ENCODE results near the gene SPATS2L. TPM values are rescaled to one million over a fixed set of nuclear protein-coding genes. Genes with fewer than 3 reads are reported as not detected.
A peak's percentile ranks its signal among the peaks of the same experiment; 100 is the strongest.

Gene SPATS2L
- total RNA-seq, 1 experiment from 2014 or later = 47.3 TPM

- H2BK20ac ChIP-seq (ENCODE audit: low read depth, low read length, poor library complexity, severe bottlenecking) = no peak overlapping the region
- no peak overlapping the region for H2BK120ac ChIP-seq (ENCODE audit: low read depth, low read length, poor library complexity, severe bottlenecking)
- no CpG with 5 or more reads among the region's 1 CpG for WGBS (ENCODE audit: extremely low coverage, insufficient read length, low lambda C conversion rate)
- no peak overlapping the region for H3T11ph ChIP-seq (ENCODE audit: low read length)
- no peak for DNase-seq
- no peak overlapping the region for H4K91ac ChIP-seq (ENCODE audit: insufficient read length, low read depth, low read length)
- no peak overlapping the region for H2BK12ac ChIP-seq (ENCODE audit: insufficient read length, low read depth, low read length)
- H3K4me1 ChIP-seq (ENCODE audit: insufficient read depth, low read length) = peaks cover 41% of the 10 kb centered on the region; the same call in 1 of the 2 replicates
- no peak overlapping the region for H3K56ac ChIP-seq (ENCODE audit: insufficient read length, low read depth, low read length)
- H3K79me2 ChIP-seq (ENCODE audit: insufficient read depth, low read length) = peaks cover 67% of the 10 kb centered on the region
- no peak overlapping the region for H4K8ac ChIP-seq (replicated peaks; ENCODE audit: insufficient read length, low read depth, low read length)
- H2BK15ac ChIP-seq (ENCODE audit: low read depth, low read length) = no peak overlapping the region
- peaks cover 12% of the 10 kb centered on the region for H3K23me2 ChIP-seq (ENCODE audit: insufficient read length, low read depth, low read length, poor library complexity, severe bottlenecking)
- no peak overlapping the region for H2BK5ac ChIP-seq (ENCODE audit: insufficient read length, low read length)
- H3K36me3 Mint-ChIP-seq (ENCODE audit: insufficient read depth in 1 of 3, low read depth in 3 of 3) = peaks cover 0 to 3% (median 0%) of the 10 kb centered on the region in 3 experiments; a peak in 2 of 7 replicates
- no peak overlapping the region for H3K27ac ChIP-seq (ENCODE audit: insufficient read length, low read depth, low read length)
- no peaks in the 10 kb centered on the region for H3K27me3 ChIP-seq (ENCODE audit: insufficient read depth, low read length)
- H3K9ac ChIP-seq (ENCODE audit: extremely low read depth, insufficient read length, low read length) = peak overlapping the region; percentile 49
- H3K27ac Mint-ChIP-seq = peak overlapping the region in 2 of 3 experiments; percentile 37 to 80; a peak in 4 of 7 replicates
- no peak overlapping the region for H3K23ac ChIP-seq (ENCODE audit: insufficient read length, low read depth, low read length)
- H3K4me1 Mint-ChIP-seq = peaks cover 66 to 70% of the 10 kb centered on the region in 2 experiments
- no peaks in the 10 kb centered on the region for H4K20me1 ChIP-seq (ENCODE audit: control insufficient read depth, insufficient read depth, insufficient read length)
- peak overlapping the region; percentile 78 for H3K4me2 ChIP-seq (ENCODE audit: insufficient read depth, insufficient read length, low read length)
- no peaks in the 10 kb centered on the region for H3K27me3 Mint-ChIP-seq (ENCODE audit: low read depth)
- no peak overlapping the region for H4K5ac ChIP-seq (ENCODE audit: insufficient read length, low read depth, low read length)
- no peaks in the 10 kb centered on the region for H3K79me1 ChIP-seq (ENCODE audit: insufficient read depth, low read depth, low read length, poor library complexity, severe bottlenecking)
- no peak overlapping the region for H3K4ac ChIP-seq (ENCODE audit: low read depth, low read length)
- no peak overlapping the region for H2AFZ ChIP-seq (ENCODE audit: low read length)
- TF ChIP-seq CTCF (conservative IDR thresholded peaks at IDR 0.05) = no peak
- no peak overlapping the region for H2AK5ac ChIP-seq (ENCODE audit: insufficient read length, low read length)
- no peak overlapping the region for H3K18ac ChIP-seq (ENCODE audit: insufficient read length, low read depth, low read length)
- no peaks in the 10 kb centered on the region; a peak in 2 of 5 replicates for H3K9me3 Mint-ChIP-seq
- H3K4me3 Mint-ChIP-seq = peak overlapping the region; percentile 76 to 86
- H3K14ac ChIP-seq (ENCODE audit: insufficient read depth, low read length) = no peak overlapping the region
- no peaks in the 10 kb centered on the region for H3K9me3 ChIP-seq (ENCODE audit: control insufficient read depth, low read depth, low read length)
Observed at GRCh38 chr2:200309296-200310049, 3.0 kb downstream of the SPATS2L start.
